NT2/D1 (cell line): ENCODE measurements around the gene SLC5A11.

Experiments used
- SUZ12 ChIP-seq: IDR thresholded peaks from 2 replicates; pipeline ENCODE4 v1.6.1; 2011; ENCODE audit not compliant: insufficient read length, insufficient read depth; ENCODE audit errors: extremely low read depth
- YY1 ChIP-seq: IDR thresholded peaks from 2 replicates; pipeline ENCODE4 v1.6.1; 2011; ENCODE audit not compliant: insufficient read length, insufficient read depth

DNA sequence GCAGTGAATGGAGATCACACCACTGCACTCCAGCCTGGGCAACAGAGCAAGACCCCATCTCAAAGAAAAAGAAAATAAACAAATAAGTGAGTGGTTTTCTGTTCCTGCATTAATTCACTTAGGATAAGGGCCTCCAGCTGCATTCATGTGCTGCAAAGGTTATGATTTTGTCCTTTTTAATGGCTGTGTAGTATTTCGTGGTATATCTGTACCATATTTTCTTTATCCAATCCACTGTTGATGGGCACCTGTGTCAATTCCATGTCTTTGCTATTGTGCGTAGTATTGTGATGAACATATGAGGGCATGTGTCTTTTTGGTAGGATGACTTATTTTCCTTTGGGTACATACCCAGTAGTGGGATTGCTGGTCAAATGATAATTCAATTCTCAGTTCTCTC, 33.9 kb downstream of the SLC5A11 start:
- TF ChIP-seq YY1 (no peak), SUZ12 (no peak)
